Kidney (tissue), 14 donors: Measurements from ENCODE around the gene GARIN5A. TPM values are rescaled to one million over a fixed set of nuclear protein-coding genes. Genes with fewer than 3 reads are reported as not detected.

ENCODE experiments used
- DNase-seq, 5 donors: peaks; one replicate each; pipeline ENCODE4 v3.0.0-alpha.2; 2013 to 2020
- FAIRE-seq: peaks from 2 replicates; lab custom pipeline; 2012; peaks lifted over from hg19 to GRCh38; lab: Jason Lieb, UNC
- H3K27ac ChIP-seq, 2 donors: one replicate each; pipeline ENCODE4 v1.7.0; 2013; ENCODE audit warnings: low read depth in 2 of 2, low read length in 2 of 2, inconsistent platforms in 1 of 2
- H3K27me3 ChIP-seq: one replicate; pipeline ENCODE4 v1.7.1; 2013; ENCODE audit warnings: low read length, inconsistent platforms; ENCODE audit not compliant: control insufficient read depth, insufficient read depth
- H3K36me3 ChIP-seq, 3 donors: one replicate each; pipeline versions ENCODE4 v1.7.0 to v1.7.1; 2013; ENCODE audit warnings: low read length in 3 of 3, control low read depth in 1 of 3, inconsistent platforms in 1 of 3; ENCODE audit not compliant: insufficient read depth in 3 of 3, control insufficient read depth in 2 of 3
- H3K4me1 ChIP-seq, 3 donors: one replicate each; pipeline versions ENCODE4 v1.7.0 to v1.7.1; 2013; ENCODE audit warnings: low read length in 3 of 3, inconsistent platforms in 1 of 3, low read depth in 1 of 3; ENCODE audit not compliant: control insufficient read depth in 2 of 3, insufficient read depth in 2 of 3
- H3K4me3 ChIP-seq, 3 donors: one replicate each; pipeline versions ENCODE4 v1.7.0 to v1.8.1; 2013; ENCODE audit warnings: low read length in 3 of 3, control low read depth in 1 of 3, inconsistent platforms in 1 of 3
- H3K9ac ChIP-seq, 3 donors: one replicate each; pipeline versions ENCODE4 v1.7.0 to v1.7.1; 2013; ENCODE audit warnings: low read length in 3 of 3, control low read depth in 1 of 3, inconsistent platforms in 1 of 3
- H3K9me3 ChIP-seq, 3 donors: one replicate each; pipeline versions ENCODE4 v1.7.0 to v1.7.1; 2013; ENCODE audit warnings: low read length in 3 of 3, control low read depth in 1 of 3, inconsistent platforms in 1 of 3; ENCODE audit not compliant: control insufficient read depth in 2 of 3, insufficient read depth in 1 of 3
- intact Hi-C: fragments of 100-400 bp; cut with DNase I; formaldehyde crosslinking; loops from one replicate; pipeline ENCODE4 v1.11.1; 2022
- polyA plus RNA-seq: library from polyadenylated mRNA; stranded (reverse); fragments of 350-450 nt; fragmentation: Illumina TruSeq; extraction: RNeasy Lipid Tissue Mini Kit (QIAGEN cat#74804); gene quantifications from one replicate; pipeline ENCODE4 v1.2.3, GENCODE V29; 2014; ENCODE audit warnings: low read depth, low replicate concordance; ENCODE audit not compliant: insufficient read depth
- total RNA-seq: library from RNA; stranded (reverse); fragmentation: NEBNext Ultra II Directional; extraction: Animal tissue kit (Norgen Biotek cat#: 25700); gene quantifications from one replicate; pipeline ENCODE4 v1.2.1, GENCODE V29; 2021
- TF ChIP-seq, protein P1 (sequence below): IDR thresholded peaks from 3 replicates; pipeline ENCODE4 v1.5.1; 2012; ENCODE audit warnings: mild to moderate bottlenecking, moderate library complexity, borderline replicate concordance; ENCODE audit not compliant: insufficient read depth; ENCODE audit errors: extremely low read depth
- donor health status: control.
- donor health status: control.
- donor health status: control.
- donor health status: control.
- donor health status: control.
- donor health status: DM: yes; HTN: yes; CAD: no.
- donor health status: Normal renal cell carcinoma (clear cell type).

GARIN5A gene
- total and polyA plus RNA-seq, 2 donors from 2014 or later, result 2.0 to 9.0 TPM

DNA sequence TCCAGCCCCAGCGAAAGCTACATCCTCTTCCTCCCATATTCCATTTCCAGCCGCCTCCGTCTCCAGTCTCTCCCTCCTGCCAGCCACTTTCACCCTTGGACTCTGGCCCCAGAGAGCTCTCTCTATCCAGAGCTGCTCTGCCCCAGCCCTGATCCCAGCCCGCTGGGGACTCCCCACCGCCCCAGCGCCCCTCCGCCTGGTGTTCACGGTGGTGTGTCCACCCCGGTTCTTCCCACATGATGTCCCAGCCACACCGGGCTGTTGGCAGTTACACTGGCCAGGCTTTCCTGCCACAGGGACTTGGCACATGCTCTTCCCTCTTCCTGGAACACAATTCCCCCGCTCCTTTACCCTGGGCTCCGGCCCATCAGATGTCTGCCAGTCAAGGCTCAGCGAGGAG lies 11.6 kb downstream of the GARIN5A start:
- FAIRE-seq (no peak), DNase-seq (peak in 1 of 5 donors; percentile 57)
- Histone ChIP-seq H3K27ac (no peak overlapping the region), H3K4me3 (no peak overlapping the region), H3K27me3 (no peaks in the 10 kb centered on the region), H3K9ac (no peak overlapping the region), H3K9me3 (no peaks in the 10 kb centered on the region), H3K4me1 (peaks cover 0 to 2% (median 0%) of the 10 kb centered on the region in 3 donors), H3K36me3 (no peaks in the 10 kb centered on the region)
- intact Hi-C loops, result loop anchor here (10.0 kb wide), 1 partner anchor 100 kb away; the partner anchor contains the start of gene NAPSA
- TF ChIP-seq, protein P1, sequence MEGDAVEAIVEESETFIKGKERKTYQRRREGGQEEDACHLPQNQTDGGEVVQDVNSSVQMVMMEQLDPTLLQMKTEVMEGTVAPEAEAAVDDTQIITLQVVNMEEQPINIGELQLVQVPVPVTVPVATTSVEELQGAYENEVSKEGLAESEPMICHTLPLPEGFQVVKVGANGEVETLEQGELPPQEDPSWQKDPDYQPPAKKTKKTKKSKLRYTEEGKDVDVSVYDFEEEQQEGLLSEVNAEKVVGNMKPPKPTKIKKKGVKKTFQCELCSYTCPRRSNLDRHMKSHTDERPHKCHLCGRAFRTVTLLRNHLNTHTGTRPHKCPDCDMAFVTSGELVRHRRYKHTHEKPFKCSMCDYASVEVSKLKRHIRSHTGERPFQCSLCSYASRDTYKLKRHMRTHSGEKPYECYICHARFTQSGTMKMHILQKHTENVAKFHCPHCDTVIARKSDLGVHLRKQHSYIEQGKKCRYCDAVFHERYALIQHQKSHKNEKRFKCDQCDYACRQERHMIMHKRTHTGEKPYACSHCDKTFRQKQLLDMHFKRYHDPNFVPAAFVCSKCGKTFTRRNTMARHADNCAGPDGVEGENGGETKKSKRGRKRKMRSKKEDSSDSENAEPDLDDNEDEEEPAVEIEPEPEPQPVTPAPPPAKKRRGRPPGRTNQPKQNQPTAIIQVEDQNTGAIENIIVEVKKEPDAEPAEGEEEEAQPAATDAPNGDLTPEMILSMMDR, result no peak

DNA sequence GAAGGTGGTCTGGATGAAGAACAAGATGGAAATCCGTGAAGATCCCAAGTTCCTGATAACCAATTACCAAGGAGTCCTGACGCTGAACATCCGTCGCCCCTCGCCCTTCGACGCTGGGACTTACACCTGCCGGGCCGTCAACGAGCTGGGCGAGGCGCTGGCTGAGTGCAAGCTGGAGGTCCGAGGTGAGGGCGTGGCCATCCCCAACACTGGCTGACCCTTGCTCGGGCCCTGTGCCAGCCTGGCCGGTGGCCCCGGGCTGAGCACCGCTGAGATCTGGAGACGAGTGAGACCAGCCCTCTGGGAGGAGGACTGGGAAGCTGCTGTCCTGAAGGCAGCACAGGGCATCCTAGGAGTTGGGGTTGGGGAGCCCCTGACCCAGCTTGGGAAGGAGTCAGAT lies 12.3 kb downstream of the GARIN5A start:
- Histone ChIP-seq H3K9ac (no peak overlapping the region), H3K4me3 (no peak overlapping the region), H3K27me3 (no peaks in the 10 kb centered on the region), H3K27ac (no peak overlapping the region), H3K9me3 (no peaks in the 10 kb centered on the region), H3K36me3 (no peaks in the 10 kb centered on the region), H3K4me1 (peaks cover 0 to 2% (median 0%) of the 10 kb centered on the region in 3 donors)
- no peak for FAIRE-seq
- peak in 1 of 5 donors; percentile 51 for DNase-seq
- intact Hi-C loops, result loop anchor here (10.0 kb wide), 1 partner anchor 100 kb away; the partner anchor contains the start of gene NAPSA
- TF ChIP-seq, protein P1, result no peak

DNA sequence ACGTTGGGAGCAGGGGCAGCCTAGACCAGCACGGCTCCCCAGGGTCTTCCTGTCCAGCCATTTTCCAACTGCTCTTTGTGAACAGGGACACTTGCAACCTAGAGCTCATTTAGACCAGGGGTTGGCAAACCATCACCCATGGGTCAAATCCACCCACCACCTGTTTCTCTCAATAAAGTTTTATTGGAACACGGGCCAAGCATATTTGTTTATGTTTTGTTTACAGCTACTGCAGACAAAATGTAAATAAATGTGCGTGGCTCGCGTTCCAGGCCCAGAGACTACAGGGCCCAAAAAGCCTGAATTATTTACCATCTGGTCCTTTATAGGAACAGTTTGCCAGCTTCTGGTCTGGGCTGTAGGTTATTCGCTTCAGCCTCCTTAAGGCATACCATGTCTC lies 13.7 kb downstream of the GARIN5A start:
- TF ChIP-seq, protein P1, result no peak
- no peak overlapping the region for H3K9ac ChIP-seq
- FAIRE-seq (no peak), DNase-seq (peak in 1 of 5 donors; percentile 4)
- H3K4me1 ChIP-seq, result peaks cover 0 to 2% (median 0%) of the 10 kb centered on the region in 3 donors
- H3K36me3 ChIP-seq, result no peaks in the 10 kb centered on the region
- H3K4me3 ChIP-seq, result no peak overlapping the region
- H3K27ac ChIP-seq, result no peak overlapping the region
- H3K27me3 ChIP-seq, result no peaks in the 10 kb centered on the region
- no peaks in the 10 kb centered on the region for H3K9me3 ChIP-seq
- intact Hi-C loops, result loop anchor here (10.0 kb wide), 1 partner anchor 98 kb away; the partner anchor contains the start of gene NAPSA
